Thyroid gland (tissue), 4 donors: ENCODE results near the gene KYNU.

Source experiments
- CTCF ChIP-seq, 6 experiments: fragments of 200-600 bp in 3 of 6; fragments of 450-650 bp in 3 of 6; sonication (generic) in 3 of 6; IDR thresholded peaks; one replicate each; pipeline ENCODE4 v1.5.1; 2016 to 2019; ENCODE audit warnings: antibody characterized with exemption in 6 of 6, mild to moderate bottlenecking in 2 of 6, inconsistent platforms in 1 of 6, moderate library complexity in 1 of 6
- POLR2A ChIP-seq, 2 donors: fragments of 450-650 bp; IDR thresholded peaks; one replicate each; pipeline ENCODE4 v1.6.1; 2017; ENCODE audit warnings: antibody characterized with exemption in 2 of 2, mild to moderate bottlenecking in 2 of 2, moderate library complexity in 1 of 2

GRCh38 chr2:142984657-142985056, 107.2 kb downstream of the KYNU start:
- TF ChIP-seq CTCF (IDR thresholded peaks at IDR 0.05), result no peak
- TF ChIP-seq POLR2A (IDR thresholded peaks at IDR 0.05), result no peak
